ENCODE measurements around the gene TEKT2. TPM values are rescaled to one million over a fixed set of nuclear protein-coding genes. Genes with fewer than 3 reads are reported as not detected.

Gene TEKT2
- total and polyA plus RNA-seq, 8 donors = 1.3 to 17.6 (median 1.7) TPM

- 82 to 90% methylated on average over 29 of the region's 29 CpGs for WGBS, 2 donors
These were observed 2.0 kb downstream of the TEKT2 start for GRCh38 chr1:36085686-36086526.

GRCh38 chr1:36086529-36087232, 2.8 kb downstream of the TEKT2 start:
- Histone ChIP-seq H3K27me3 (no peaks in the 10 kb centered on the region), H3K27ac (no peak overlapping the region), H3K9me3 (no peaks in the 10 kb centered on the region), H3K36me3 (peaks cover 0 to under 1% (median 0%) of the 10 kb centered on the region in 3 donors), H3K4me1 (peaks cover 0 to 9% (median 5%) of the 10 kb centered on the region in 3 donors), H3K4me3 (no peak overlapping the region)
- ATAC-seq (no peak), DNase-seq (peak in 1 of 6 donors; percentile 43), FAIRE-seq (no peak)
- intact Hi-C loops (cut with DNase I) = no loop called here
- TF ChIP-seq CTCF (IDR thresholded peaks at IDR 0.05) = no peak
- 77 to 84% methylated on average over 12 of the region's 12 CpGs for WGBS, 2 donors

More at GRCh38 chr1:36085686-36086526, 2.0 kb downstream of the TEKT2 start:
- intact Hi-C loops (cut with DNase I) = no loop called here
- Histone ChIP-seq H3K27me3 (no peaks in the 10 kb centered on the region), H3K9me3 (no peaks in the 10 kb centered on the region), H3K4me1 (peaks cover 0 to 9% (median 5%) of the 10 kb centered on the region in 3 donors), H3K4me3 (no peak overlapping the region), H3K36me3 (no peaks in the 10 kb centered on the region), H3K27ac (no peak overlapping the region)
- ATAC-seq = no peak
- no peak for FAIRE-seq
- peak in 1 of 6 donors; percentile 26 for DNase-seq
- TF ChIP-seq CTCF (IDR thresholded peaks at IDR 0.05) = no peak

- intact Hi-C loops (cut with DNase I) = no loop called here
- no peaks in the 10 kb centered on the region for H3K27me3 ChIP-seq
- H3K36me3 ChIP-seq = peaks cover 0 to 7% (median 6%) of the 10 kb centered on the region in 3 donors
- H3K9me3 ChIP-seq = no peaks in the 10 kb centered on the region
- H3K4me3 ChIP-seq = no peak overlapping the region
- 85 to 89% methylated on average over 31 of the region's 31 CpGs for WGBS, 2 donors
- no peak for TF ChIP-seq CTCF (IDR thresholded peaks at IDR 0.05)
- H3K4me1 ChIP-seq = peaks cover 0 to 9% (median 5%) of the 10 kb centered on the region in 3 donors
- FAIRE-seq = no peak
- peak in 2 of 6 donors; percentile 27 to 59 for DNase-seq
- H3K27ac ChIP-seq = no peak overlapping the region
- ATAC-seq = no peak
These were observed 3.6 kb downstream of the TEKT2 start for GRCh38 chr1:36087233-36088123.

- intact Hi-C loops (cut with DNase I) = no loop called here
- ATAC-seq = peak in 3 of 4 donors; percentile 0 to 3 (median 2)
- whole genome bisulfite sequencing, 2 donors = 26% methylated on average over 8 of the region's 8 CpGs
These were observed 4.3 kb downstream of the TEKT2 start for GRCh38 chr1:36088265-36088576.

More at GRCh38 chr1:36088265-36088576, 4.3 kb downstream of the TEKT2 start:
- FAIRE-seq (no peak), DNase-seq (no peak)
- no peak for TF ChIP-seq CTCF (IDR thresholded peaks at IDR 0.05)
- H3K27me3 ChIP-seq = no peaks in the 10 kb centered on the region
- H3K27ac ChIP-seq = peak overlapping the region; percentile 73 to 86 (median 83)
- H3K9me3 ChIP-seq = no peaks in the 10 kb centered on the region
- peaks cover 0 to 9% (median 6%) of the 10 kb centered on the region in 3 donors for H3K36me3 ChIP-seq
- H3K4me3 ChIP-seq = peak overlapping the region; percentile 94 to 98 (median 96)
- H3K4me1 ChIP-seq = peaks cover 0 to 9% (median 5%) of the 10 kb centered on the region in 3 donors
